Suppressor macrophage (primary cell): Measurements from ENCODE around the gene CMYA5.
A peak's percentile ranks its signal among the peaks of the same experiment; 100 is the strongest.
"Not testable (repeated sequence)": the region's sequence is repeated elsewhere in the genome, so short reads cannot be mapped to it uniquely, and the experiment has no call there.

Experiments used
- DNase-seq, 4 experiments: peaks; one replicate each; pipeline ENCODE4 v3.0.0-alpha.2; 2020 to 2022
- total RNA-seq, 17 experiments: gene quantifications; one replicate each; lab custom pipeline; 2026; ENCODE audit warnings: mixed read lengths in 6 of 17, inconsistent platforms in 3 of 17; lab: John Stamatoyannopoulos, UW

Gene CMYA5
- total RNA-seq = 0.29 to 7.3 (median 0.58) reads per million in 17 experiments

- no peak for DNase-seq
Observed at GRCh38 chr5:79689541-79690466, at the start of gene CMYA5. CMYA5 (plus strand) TSS chr5:79689836; CDS start chr5:79689908, 72 bp downstream.

- DNase-seq = no peak
Observed at GRCh38 chr5:79640571-79641055, 49.0 kb upstream of the CMYA5 start.

GRCh38 chr5:79641414-79641813 lies 48.2 kb upstream of the CMYA5 start:
- DNase-seq = no peak

- DNase-seq = no peak
Observed at GRCh38 chr5:79642210-79642609, 47.4 kb upstream of the CMYA5 start.

GRCh38 chr5:79653843-79654242 lies 35.8 kb upstream of the CMYA5 start:
- no peak for DNase-seq

GRCh38 chr5:79663212-79663611 lies 26.4 kb upstream of the CMYA5 start:
- DNase-seq = no peak

- DNase-seq = no peak
Observed at GRCh38 chr5:79666758-79667157, 22.9 kb upstream of the CMYA5 start.

GRCh38 chr5:79672392-79672791 lies 17.2 kb upstream of the CMYA5 start:
- DNase-seq = no peak

GRCh38 chr5:79676354-79676753 lies 13.3 kb upstream of the CMYA5 start:
- not testable (repeated sequence) for DNase-seq

- not testable (repeated sequence) for DNase-seq
Observed at GRCh38 chr5:79682102-79682501, 7.5 kb upstream of the CMYA5 start.

GRCh38 chr5:79684782-79685181 lies 4.9 kb upstream of the CMYA5 start:
- DNase-seq = no peak

GRCh38 chr5:79685627-79686026 lies 4.0 kb upstream of the CMYA5 start:
- DNase-seq = no peak

GRCh38 chr5:79686799-79687198 lies 2.8 kb upstream of the CMYA5 start:
- DNase-seq = no peak

- no peak for DNase-seq
Observed at GRCh38 chr5:79687889-79688288, 1.7 kb upstream of the CMYA5 start.

- no peak for DNase-seq
Observed at GRCh38 chr5:79691007-79691406, 1.4 kb downstream of the CMYA5 start.

- no peak for DNase-seq
Observed at GRCh38 chr5:79692596-79692995, 3.0 kb downstream of the CMYA5 start.

- no peak for DNase-seq
Observed at GRCh38 chr5:79694183-79694582, 4.5 kb downstream of the CMYA5 start.

- DNase-seq = no peak
Observed at GRCh38 chr5:79694652-79695051, 5.0 kb downstream of the CMYA5 start.

- no peak for DNase-seq
Observed at GRCh38 chr5:79695526-79695925, 5.9 kb downstream of the CMYA5 start.

GRCh38 chr5:79697222-79698170 lies 7.9 kb downstream of the CMYA5 start:
- DNase-seq = peak; percentile 36 to 85 (median 63)

- DNase-seq = no peak
Observed at GRCh38 chr5:79699763-79700400, 10.2 kb downstream of the CMYA5 start.

- peak; percentile 35 to 57 (median 49) for DNase-seq
Observed at GRCh38 chr5:79702606-79703380, 13.2 kb downstream of the CMYA5 start.
